IMR-90 (cell line): ENCODE measurements around the gene DMXL2. TPM values are rescaled to one million over a fixed set of nuclear protein-coding genes. Genes with fewer than 3 reads are reported as not detected.
A peak's percentile ranks its signal among the peaks of the same experiment; 100 is the strongest.

ENCODE experiments used
- ATAC-seq: fragments of 200-7000 bp; cut with Tn5 transposase; 2 replicates; pipeline ENCODE4 v1.9.1; 2020; ENCODE audit warnings: low read depth, mild to moderate bottlenecking, moderate library complexity
- BruUV-seq: library from RNA; stranded (reverse); fragments of 400-500 nt; replicated peaks from 2 replicates; lab custom pipeline; 2021; lab: Mats Ljungman, UMichigan
- CTCF ChIA-PET: fragments of 300-600 bp; formaldehyde crosslinking; extraction: SDS; loops from one replicate; lab custom pipeline; 2021; ENCODE audit warnings: antibody characterized with exemption; lab: Yijun Ruan, JAX
- POLR2A ChIA-PET: fragments of 300-600 bp; sonication (Branson Sonifier 250); formaldehyde crosslinking; loops from one replicate; lab custom pipeline; 2022; ENCODE audit warnings: antibody characterized with exemption; ENCODE audit not compliant: unreplicated experiment; lab: Charles Lee
- DNase-seq: peaks from one replicate; pipeline ENCODE4 v3.0.0; 2013
- H2AFZ ChIP-seq: replicated peaks from 2 replicates; pipeline ENCODE3; 2013; ENCODE audit warnings: low read length, mild to moderate bottlenecking; ENCODE audit not compliant: poor library complexity
- H2AK5ac ChIP-seq: 2 replicates; pipeline ENCODE4 v1.6.1; 2013; ENCODE audit warnings: low read depth, low read length, inconsistent platforms
- H2AK9ac ChIP-seq: replicated peaks from 2 replicates; pipeline ENCODE3; 2013; ENCODE audit warnings: mild to moderate bottlenecking, low read depth, low read length, moderate library complexity; ENCODE audit not compliant: poor library complexity
- H2BK120ac ChIP-seq: 2 replicates; pipeline ENCODE4 v1.6.1; 2013; ENCODE audit warnings: low read depth, low read length, inconsistent platforms
- H2BK15ac ChIP-seq: 3 replicates; pipeline ENCODE4 v1.6.1; 2013; ENCODE audit warnings: low read depth, low read length, inconsistent platforms
- H2BK20ac ChIP-seq: 2 replicates; pipeline ENCODE4 v1.6.1; 2013; ENCODE audit warnings: low read depth, mild to moderate bottlenecking, inconsistent platforms, low read length, moderate library complexity
- H2BK5ac ChIP-seq: 2 replicates; pipeline ENCODE4 v1.6.1; 2013; ENCODE audit warnings: mild to moderate bottlenecking, low read depth, low read length, inconsistent platforms; ENCODE audit not compliant: poor library complexity, severe bottlenecking
- H3K14ac ChIP-seq: replicated peaks from 2 replicates; pipeline ENCODE4 v1.6.1; 2013; ENCODE audit warnings: low read depth, low read length, inconsistent platforms
- H3K18ac ChIP-seq: 2 replicates; pipeline ENCODE4 v1.6.1; 2013; ENCODE audit warnings: low read depth, low read length, control low read depth
- H3K23ac ChIP-seq: 2 replicates; pipeline ENCODE4 v1.6.1; 2013; ENCODE audit warnings: low read depth, low read length, inconsistent platforms
- H3K27ac ChIP-seq: 2 replicates; pipeline ENCODE4 v1.5.1; 2013; ENCODE audit warnings: mild to moderate bottlenecking, control low read depth, low read length; ENCODE audit not compliant: insufficient read depth
- H3K27me3 ChIP-seq: 2 replicates; pipeline ENCODE4 v1.6.1; 2013; ENCODE audit warnings: low read length; ENCODE audit not compliant: control insufficient read depth, insufficient read depth
- H3K36me3 ChIP-seq: 2 replicates; pipeline ENCODE4 v1.6.1; 2013; ENCODE audit warnings: low read length, mixed read lengths; ENCODE audit not compliant: control insufficient read depth, insufficient read depth
- H3K4ac ChIP-seq: 2 replicates; pipeline ENCODE4 v1.6.1; 2013; ENCODE audit warnings: low read depth, low read length, inconsistent platforms
- H3K4me1 ChIP-seq: 2 replicates; pipeline ENCODE4 v1.6.1; 2013; ENCODE audit warnings: low read length, mixed read lengths; ENCODE audit not compliant: control insufficient read depth, insufficient read depth
- H3K4me2 ChIP-seq: 2 replicates; pipeline ENCODE4 v1.6.1; 2013; ENCODE audit warnings: low read depth, mild to moderate bottlenecking, control low read depth, low read length, moderate library complexity
- H3K4me3 ChIP-seq: 2 replicates; pipeline ENCODE4 v1.5.1; 2013; ENCODE audit warnings: low read depth, mild to moderate bottlenecking, control low read depth, low read length, moderate library complexity; ENCODE audit not compliant: insufficient read depth
- H3K56ac ChIP-seq: 2 replicates; pipeline ENCODE4 v1.6.1; 2013; ENCODE audit warnings: low read length, inconsistent platforms; ENCODE audit not compliant: insufficient read depth; ENCODE audit errors: extremely low read depth
- H3K79me1 ChIP-seq, 2 experiments: 2 replicates each; pipeline ENCODE4 v1.6.1; 2013; ENCODE audit warnings: low read length in 2 of 2, inconsistent platforms in 1 of 2, low read depth in 1 of 2
- H3K9ac ChIP-seq: 2 replicates; pipeline ENCODE4 v1.6.1; 2013; ENCODE audit warnings: low read depth, low read length, control low read depth
- H3K9me1 ChIP-seq: 2 replicates; pipeline ENCODE4 v1.6.1; 2013; ENCODE audit warnings: low read length, inconsistent platforms; ENCODE audit not compliant: insufficient read depth
- H3K9me3 ChIP-seq: 2 replicates; pipeline ENCODE4 v1.6.1; 2013; ENCODE audit warnings: low read length; ENCODE audit not compliant: control insufficient read depth, insufficient read depth
- H4K20me1 ChIP-seq: 2 replicates; pipeline ENCODE4 v1.6.1; 2013; ENCODE audit warnings: low read length, inconsistent platforms; ENCODE audit not compliant: insufficient read depth
- H4K5ac ChIP-seq: 2 replicates; pipeline ENCODE4 v1.6.1; 2013; ENCODE audit warnings: mild to moderate bottlenecking, low read depth, low read length, control low read depth
- H4K8ac ChIP-seq, 2 experiments: 2 replicates each; pipeline ENCODE4 v1.6.1; 2013; ENCODE audit warnings: low read depth in 2 of 2, low read length in 2 of 2, control low read depth in 1 of 2, inconsistent platforms in 1 of 2
- H4K91ac ChIP-seq: 2 replicates; pipeline ENCODE4 v1.6.1; 2013; ENCODE audit warnings: low read depth, low read length, inconsistent platforms; ENCODE audit not compliant: insufficient read depth
- CHD1 ChIP-seq: IDR thresholded peaks from 2 replicates; pipeline ENCODE4 v1.6.1; 2012; ENCODE audit warnings: low read depth, low read length, improper control_type of control experiment
- WGBS, 2 experiments: methylation state at CpG; one replicate each; pipeline versions ENCODE4 v1.1.5 to v1.1.7; 2013; ENCODE audit warnings: missing lambda C conversion rate in 2 of 2; ENCODE audit not compliant: insufficient read length in 1 of 2; ENCODE audit errors: extremely low coverage in 2 of 2; 5-methylcytosine and 5-hydroxymethylcytosine counted together
- dilution Hi-C: fragments of 300-500 bp; cut with HindIII; formaldehyde crosslinking; loops from one replicate; pipeline ENCODE4 v1.14.3; 2018; ENCODE audit warnings: low sequenced_read_pairs; ENCODE audit not compliant: unreplicated experiment
- in situ Hi-C: fragments of 300-500 bp; cut with MboI; formaldehyde crosslinking; loops from 3 replicates; pipeline ENCODE4 v1.14.3; 2019; ENCODE audit warnings: low sequenced_read_pairs, inconsistent platforms, mixed read lengths
- intact Hi-C: fragments of 100-400 bp; cut with micrococcal nuclease; formaldehyde crosslinking; loops from 2 replicates; pipeline ENCODE4 v1.10.0; 2022
- polyA plus RNA-seq, 3 experiments: library from polyadenylated mRNA; depleted of rRNA; stranded (reverse); fragments of >200 nt; gene quantifications; 2 replicates each; pipeline ENCODE4 v1.2.3, GENCODE V29; 2012; ENCODE audit warnings: low replicate concordance in 1 of 3
- total RNA-seq: library from RNA; depleted of rRNA; stranded (reverse); fragments of >200 nt; gene quantifications from 2 replicates; pipeline ENCODE4 v1.2.3, GENCODE V29; 2012

The DMXL2 gene
- total and polyA plus RNA-seq, 2 of the 4 experiments (the other 2 are of a cell fraction), result 9.7 to 21.9 TPM

- dilution Hi-C loops, result no loop called here
Observed at GRCh38 chr15:51494411-51495314, 127.9 kb downstream of the DMXL2 start.

More at GRCh38 chr15:51494411-51495314, 127.9 kb downstream of the DMXL2 start:
- H4K91ac ChIP-seq, result peak overlapping the region; percentile 17; the same call in 1 of the 2 replicates
- no peaks in the 10 kb centered on the region for H4K20me1 ChIP-seq
- H2AK5ac ChIP-seq, result no peak overlapping the region
- peaks cover 8% of the 10 kb centered on the region for H3K4me1 ChIP-seq
- H3K9ac ChIP-seq, result no peak overlapping the region
- peak overlapping the region; percentile 86 for H2BK120ac ChIP-seq
- DNase-seq (peak; percentile 86), ATAC-seq (peak; percentile 70)
- H3K9me3 ChIP-seq, result no peaks in the 10 kb centered on the region; the same call in 1 of the 2 replicates
- peak overlapping the region; percentile 88; the same call in 1 of the 2 replicates for H3K4me2 ChIP-seq
- H3K23ac ChIP-seq, result peak overlapping the region; percentile 63; the same call in 1 of the 2 replicates
- peak overlapping the region in 1 of 2 experiments; percentile 85; a peak in 2 of 4 replicates for H4K8ac ChIP-seq
- H4K5ac ChIP-seq, result peak overlapping the region; percentile 23; the same call in 1 of the 2 replicates
- WGBS, 2 experiments, result no CpG with 5 or more reads among the region's 9 CpGs
- peaks cover 2% of the 10 kb centered on the region; the same call in 1 of the 2 replicates for H3K9me1 ChIP-seq
- intact Hi-C loops (loop anchor here (1.0 to 10.0 kb wide), 3 partner anchors 18 to 260 kb away; no protein-coding TSS in a partner anchor), in situ Hi-C loops (no loop called here)
- 0 out of 3 replicates have a peak overlapping the region, but pooled peaks have one; percentile 2 for H2BK15ac ChIP-seq
- no peak overlapping the region for H3K4me3 ChIP-seq
- no peaks in the 10 kb centered on the region for H3K27me3 ChIP-seq
- peak overlapping the region; percentile 56; the same call in 1 of the 2 replicates for H3K27ac ChIP-seq
- H2BK5ac ChIP-seq, result peak overlapping the region; percentile 85
- peak overlapping the region; percentile 90 for H2BK20ac ChIP-seq
- H2AFZ ChIP-seq, result no peak overlapping the region
- no peak overlapping the region for H3K14ac ChIP-seq
- ChIA-PET POLR2A (no interaction called here), CTCF (interaction anchor here (0.6 to 1.3 kb wide), 2 partner anchors 91 to 93 kb away, joined by 3 to 5 read pairs; no protein-coding TSS in a partner anchor)
- peak overlapping the region; percentile 55 for H3K18ac ChIP-seq
- H3K79me1 ChIP-seq, result no peaks in the 10 kb centered on the region
- H3K36me3 ChIP-seq, result no peaks in the 10 kb centered on the region
- H3K56ac ChIP-seq, result peak overlapping the region; percentile 60
- no peak overlapping the region for H2AK9ac ChIP-seq
- no TSS peak for BruUV-seq
- peak overlapping the region; percentile 42; the same call in 1 of the 2 replicates for H3K4ac ChIP-seq
- no peak for TF ChIP-seq CHD1
